Astrocyte (in vitro differentiated cells and primary cell): ENCODE measurements around the gene MARCHF4.

ENCODE experiments used
- CTCF ChIP-seq: IDR thresholded peaks from 2 replicates; pipeline ENCODE4 v1.5.1; 2011; ENCODE audit warnings: low read depth, mild to moderate bottlenecking, inconsistent platforms, low read length, moderate library complexity; ENCODE audit not compliant: insufficient read depth
- EZH2 ChIP-seq: IDR thresholded peaks from 2 replicates; pipeline ENCODE4 v1.6.1; 2012; ENCODE audit warnings: mild to moderate bottlenecking, low read length, inconsistent platforms; ENCODE audit not compliant: insufficient read depth

- TF ChIP-seq CTCF (no peak), EZH2 (no peak)
These were observed 37.0 kb downstream of the MARCHF4 start for GRCh38 chr2:216335252-216335651.
